DMS153 treated with DMSO at 0.1 percent for 48 hours (cell line): Measurements from ENCODE around the gene NSD2.

ENCODE experiments used
- DNase-seq: peaks from one replicate; lab custom pipeline; 2025; ENCODE audit not compliant: unreplicated experiment; lab: John Stamatoyannopoulos, UW

NSD2 gene

GRCh38 chr4:1967512-1968149 is 96.4 kb downstream of the NSD2 start:
- no peak for DNase-seq

GRCh38 chr4:1968686-1969295 is 97.6 kb downstream of the NSD2 start:
- DNase-seq: no peak

- DNase-seq: no peak
These were observed 98.9 kb downstream of the NSD2 start for GRCh38 chr4:1969928-1970723.

GRCh38 chr4:1970926-1971325 is 99.7 kb downstream of the NSD2 start:
- DNase-seq: no peak

GRCh38 chr4:1971456-1972200 is 100.4 kb downstream of the NSD2 start:
- no peak for DNase-seq

GRCh38 chr4:1972414-1972813 is 101.2 kb downstream of the NSD2 start:
- no peak for DNase-seq

- DNase-seq: no peak
These were observed 102.0 kb downstream of the NSD2 start for GRCh38 chr4:1973218-1973617.

GRCh38 chr4:1973661-1974060 is 102.5 kb downstream of the NSD2 start:
- DNase-seq: no peak

- DNase-seq: no peak
These were observed 103.6 kb downstream of the NSD2 start for GRCh38 chr4:1974840-1975239.

GRCh38 chr4:1975391-1975801 is 104.2 kb downstream of the NSD2 start:
- no peak for DNase-seq

GRCh38 chr4:1975880-1976279 is 104.7 kb downstream of the NSD2 start:
- DNase-seq: no peak

GRCh38 chr4:1976416-1977352 is 105.5 kb downstream of the NSD2 start:
- no peak for DNase-seq

- no peak for DNase-seq
These were observed 107.0 kb downstream of the NSD2 start for GRCh38 chr4:1978226-1978625.

GRCh38 chr4:1978741-1979476 is 107.7 kb downstream of the NSD2 start:
- no peak for DNase-seq

- DNase-seq: no peak
These were observed 108.4 kb downstream of the NSD2 start for GRCh38 chr4:1979477-1980196.

GRCh38 chr4:1980561-1981041 is 109.4 kb downstream of the NSD2 start:
- DNase-seq: no peak

GRCh38 chr4:1981251-1982058 is 110.3 kb downstream of the NSD2 start:
- DNase-seq: no peak
